ENCODE results near the gene OXTR.

GRCh38 chr3:8766148-8766547 is 3.3 kb downstream of the OXTR start:
- TF ChIP-seq CTCF (IDR thresholded peaks at IDR 0.05) (no peak), POLR2A (IDR thresholded peaks at IDR 0.05) (no peak)
